ENCODE measurements around the gene RTP5.

DNA sequence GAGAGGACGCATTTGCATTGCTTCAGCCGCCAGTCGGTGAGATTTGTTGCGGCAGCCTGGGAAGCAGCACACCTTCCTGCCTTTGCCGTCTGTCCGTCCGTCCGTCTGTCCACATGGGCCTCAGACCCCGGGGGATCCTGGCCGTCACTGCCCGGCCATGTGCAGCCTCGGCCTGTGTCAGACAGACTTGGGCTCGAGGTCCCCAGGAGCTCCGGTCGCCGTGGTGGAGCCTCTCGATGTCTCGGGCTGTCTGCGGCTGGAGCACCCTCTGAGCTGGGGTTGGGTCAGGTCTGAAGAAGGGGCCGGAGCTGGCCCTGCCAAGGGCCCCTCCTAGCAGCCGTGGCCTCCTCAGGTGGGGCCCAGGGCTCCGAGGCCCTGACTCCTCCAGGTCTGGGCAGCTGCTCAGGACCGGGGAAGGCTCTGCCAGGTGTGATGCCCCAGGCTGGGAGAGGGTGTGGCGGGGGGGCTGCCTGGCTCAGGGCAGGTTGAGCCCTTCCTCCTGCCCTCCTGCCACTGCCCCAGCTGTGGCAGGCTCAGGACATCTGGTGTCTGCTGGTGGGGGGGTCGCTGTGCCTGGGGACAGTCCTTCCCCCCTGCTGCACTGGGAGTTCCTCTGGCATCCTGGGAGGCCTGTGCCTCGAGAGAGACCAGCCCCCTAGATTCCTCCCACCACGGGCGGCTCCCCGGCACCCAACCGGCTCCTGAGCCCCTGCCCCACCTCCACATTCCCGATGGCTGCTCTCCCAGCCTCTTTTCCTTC is 48.7 kb upstream of the RTP5 start:
- TF ChIP-seq, protein P1, sequence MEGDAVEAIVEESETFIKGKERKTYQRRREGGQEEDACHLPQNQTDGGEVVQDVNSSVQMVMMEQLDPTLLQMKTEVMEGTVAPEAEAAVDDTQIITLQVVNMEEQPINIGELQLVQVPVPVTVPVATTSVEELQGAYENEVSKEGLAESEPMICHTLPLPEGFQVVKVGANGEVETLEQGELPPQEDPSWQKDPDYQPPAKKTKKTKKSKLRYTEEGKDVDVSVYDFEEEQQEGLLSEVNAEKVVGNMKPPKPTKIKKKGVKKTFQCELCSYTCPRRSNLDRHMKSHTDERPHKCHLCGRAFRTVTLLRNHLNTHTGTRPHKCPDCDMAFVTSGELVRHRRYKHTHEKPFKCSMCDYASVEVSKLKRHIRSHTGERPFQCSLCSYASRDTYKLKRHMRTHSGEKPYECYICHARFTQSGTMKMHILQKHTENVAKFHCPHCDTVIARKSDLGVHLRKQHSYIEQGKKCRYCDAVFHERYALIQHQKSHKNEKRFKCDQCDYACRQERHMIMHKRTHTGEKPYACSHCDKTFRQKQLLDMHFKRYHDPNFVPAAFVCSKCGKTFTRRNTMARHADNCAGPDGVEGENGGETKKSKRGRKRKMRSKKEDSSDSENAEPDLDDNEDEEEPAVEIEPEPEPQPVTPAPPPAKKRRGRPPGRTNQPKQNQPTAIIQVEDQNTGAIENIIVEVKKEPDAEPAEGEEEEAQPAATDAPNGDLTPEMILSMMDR (IDR thresholded peaks at IDR 0.05): no peak
- TF ChIP-seq EP300 (IDR thresholded peaks at IDR 0.05) (no peak), POLR2A (IDR thresholded peaks at IDR 0.05) (no peak)
